GM19023 (cell line): ENCODE data around the gene ACOT8.
A peak's percentile ranks its signal among the peaks of the same experiment; 100 is the strongest.
"Not testable (repeated sequence)": the region's sequence is repeated elsewhere in the genome, so short reads cannot be mapped to it uniquely, and the experiment has no call there.

Experiments used
- ATAC-seq: cut with Tn5 transposase; IDR thresholded peaks from one replicate; pipeline ENCODE4 v1.9.1; 2021; ENCODE audit warnings: mild to moderate bottlenecking, moderate library complexity; ENCODE audit not compliant: unreplicated experiment

The ACOT8 gene

DNA sequence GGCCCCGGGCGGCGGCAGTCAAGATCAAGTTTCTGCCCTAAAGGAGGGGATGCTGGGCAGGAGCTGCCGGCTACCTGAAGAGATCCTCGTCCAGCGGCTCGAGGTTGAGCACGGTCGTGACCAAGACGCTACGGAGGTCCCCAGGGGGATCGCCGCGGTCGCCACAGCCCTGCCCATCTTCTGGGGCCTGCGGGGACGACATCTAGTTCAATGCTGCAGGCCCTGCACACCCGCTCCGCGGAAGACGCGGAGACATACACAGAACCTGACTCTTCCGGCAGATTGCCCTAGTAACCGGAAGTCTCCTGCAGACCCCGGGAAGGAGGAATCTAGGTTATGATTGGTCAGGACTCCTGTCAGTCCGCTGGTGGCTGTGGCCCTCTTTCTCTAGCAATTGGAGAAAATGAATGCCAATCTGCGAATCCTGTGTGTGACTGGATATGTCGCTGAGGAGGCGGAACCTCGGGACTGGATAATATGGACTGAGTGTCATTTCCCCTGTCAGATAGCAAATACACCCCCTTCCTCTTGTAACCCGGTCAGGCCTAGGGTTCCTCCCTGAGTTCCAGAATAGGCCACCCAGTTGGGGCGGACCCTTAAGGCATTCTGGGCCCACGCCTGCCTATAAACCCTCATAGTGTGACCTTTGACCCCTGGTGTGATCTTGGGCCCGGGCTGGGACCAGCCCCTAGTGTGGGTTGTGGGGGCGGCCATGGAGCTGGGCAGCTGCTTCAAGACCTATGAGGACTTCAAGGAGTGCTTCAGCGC is at the start of gene ACOT8, which contains the start of gene ZSWIM3:
Gene ACOT8 (minus strand): TSS at position 279 of the 768 bp plus-strand sequence. CDS start 77 bp downstream, at position 202.
Gene ZSWIM3 (plus strand): TSS at position 501 of the 768 bp plus-strand sequence. CDS start 212 bp downstream, at position 713.
- ATAC-seq, result peak; percentile 94

DNA sequence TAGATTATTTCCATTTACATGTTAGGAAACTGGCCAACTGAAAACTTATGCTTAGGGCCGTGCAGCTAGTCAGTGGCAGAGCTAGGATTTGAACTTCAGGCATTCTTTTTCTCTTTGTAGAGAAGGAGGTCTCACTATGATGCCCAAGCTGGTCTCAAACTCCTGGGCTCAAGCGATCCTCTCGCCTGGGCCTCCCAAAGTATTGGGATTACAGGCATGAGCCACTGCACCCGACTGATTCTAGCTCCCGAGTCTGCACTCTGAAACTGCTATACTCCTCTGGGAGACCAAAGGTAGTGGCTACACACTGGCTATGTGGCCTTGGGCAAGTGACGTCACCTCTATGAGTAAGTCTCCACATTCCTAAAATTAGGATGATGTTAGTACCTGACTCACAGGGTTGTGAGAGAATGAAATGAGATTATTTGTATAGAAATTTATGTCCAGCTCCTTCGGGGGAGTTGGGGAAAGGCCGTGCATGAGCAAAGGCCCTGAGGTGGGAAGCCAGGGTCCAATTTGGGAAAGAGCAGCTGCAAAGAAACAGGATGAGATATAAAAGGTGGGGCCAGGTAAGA is 48.4 kb upstream of the ACOT8 start:
- ATAC-seq, result no peak

DNA sequence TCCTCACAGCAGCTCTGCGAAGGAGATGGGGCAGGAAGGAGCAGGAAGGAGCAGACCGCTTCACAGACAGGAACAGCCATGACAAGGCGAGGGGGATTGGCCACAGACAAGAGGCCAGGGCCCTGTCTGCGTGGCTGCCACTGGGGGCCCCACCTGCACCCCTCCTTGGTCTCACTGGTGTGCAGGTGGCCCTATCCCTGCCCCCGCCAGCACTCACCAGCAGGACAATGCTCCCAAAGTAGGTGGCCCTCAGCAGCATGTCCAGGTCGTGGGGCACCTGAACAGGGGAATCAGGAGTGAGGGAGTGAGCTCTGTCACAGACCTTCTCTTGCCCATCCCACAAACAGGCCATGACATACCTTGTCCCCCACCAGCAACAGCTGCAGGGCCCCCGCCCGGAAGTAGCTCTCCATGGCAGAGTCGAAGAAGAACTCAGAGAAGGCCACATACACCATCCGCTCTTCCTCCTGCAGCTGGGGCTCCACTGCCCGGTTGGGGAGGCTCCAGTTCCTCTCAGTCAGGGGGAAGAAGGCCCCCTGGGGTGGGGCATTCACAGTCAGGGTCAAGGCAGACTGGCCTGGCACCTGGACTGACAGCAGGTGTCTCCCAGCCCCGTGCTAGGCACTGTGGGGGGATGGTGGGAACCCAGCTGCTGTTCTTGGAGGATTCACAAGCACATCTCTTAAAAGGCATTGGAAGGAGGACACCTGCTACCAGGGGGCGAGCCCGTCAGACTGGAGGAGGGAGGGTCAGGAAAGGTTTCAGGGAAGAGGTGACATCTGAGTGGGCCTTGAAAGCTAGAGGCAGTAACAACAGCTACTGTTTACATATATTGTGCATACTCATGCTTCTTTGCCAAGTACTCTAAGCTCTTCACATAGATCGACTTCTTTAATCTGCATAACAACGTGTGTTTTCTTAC is 47.7 kb upstream of the ACOT8 start:
- no peak for ATAC-seq

DNA sequence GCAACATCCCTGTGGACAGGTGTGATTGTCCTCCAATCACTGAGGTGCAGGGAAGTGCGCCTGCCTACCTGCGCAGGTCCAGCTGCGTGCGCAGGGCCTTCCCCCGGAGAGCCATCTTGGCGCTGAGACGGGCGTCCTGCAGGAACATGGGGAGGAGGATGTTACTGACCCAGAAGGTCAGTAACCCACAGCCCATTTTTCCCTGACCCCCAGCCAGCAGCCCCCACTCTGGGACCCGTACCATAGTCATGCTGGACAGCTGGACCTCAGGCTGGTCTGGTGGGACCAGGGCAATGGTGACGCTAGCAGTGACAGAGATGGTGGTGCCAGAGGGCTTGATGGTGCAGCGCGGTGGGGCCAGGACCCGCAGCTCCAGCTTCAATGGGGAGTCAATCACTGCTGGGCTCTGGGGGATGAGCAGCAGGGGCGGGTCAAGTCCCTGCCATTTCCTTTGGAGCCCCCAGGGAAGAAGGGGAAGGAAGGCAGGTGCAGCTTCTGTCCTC is 45.1 kb upstream of the ACOT8 start:
- ATAC-seq, result no peak

DNA sequence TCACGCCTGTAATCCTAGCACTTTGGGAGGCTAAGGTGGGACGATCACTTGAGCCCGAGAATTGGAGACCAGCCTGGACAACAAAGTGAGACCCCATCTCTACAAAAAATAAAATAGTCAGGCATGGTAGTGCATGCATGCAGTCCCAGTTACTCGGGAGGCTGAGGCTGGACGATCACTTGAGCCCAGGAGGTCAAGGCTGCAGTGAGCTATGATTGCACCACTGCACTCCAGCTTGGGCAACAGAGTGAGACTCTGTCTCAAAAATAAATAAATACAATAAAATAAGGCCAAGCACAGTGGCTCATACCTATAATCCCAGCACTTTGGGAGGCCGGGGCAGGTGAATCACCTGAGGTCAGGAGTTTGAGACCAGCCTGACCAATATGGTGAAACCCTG is 44.1 kb upstream of the ACOT8 start:
- not testable (repeated sequence) for ATAC-seq

DNA sequence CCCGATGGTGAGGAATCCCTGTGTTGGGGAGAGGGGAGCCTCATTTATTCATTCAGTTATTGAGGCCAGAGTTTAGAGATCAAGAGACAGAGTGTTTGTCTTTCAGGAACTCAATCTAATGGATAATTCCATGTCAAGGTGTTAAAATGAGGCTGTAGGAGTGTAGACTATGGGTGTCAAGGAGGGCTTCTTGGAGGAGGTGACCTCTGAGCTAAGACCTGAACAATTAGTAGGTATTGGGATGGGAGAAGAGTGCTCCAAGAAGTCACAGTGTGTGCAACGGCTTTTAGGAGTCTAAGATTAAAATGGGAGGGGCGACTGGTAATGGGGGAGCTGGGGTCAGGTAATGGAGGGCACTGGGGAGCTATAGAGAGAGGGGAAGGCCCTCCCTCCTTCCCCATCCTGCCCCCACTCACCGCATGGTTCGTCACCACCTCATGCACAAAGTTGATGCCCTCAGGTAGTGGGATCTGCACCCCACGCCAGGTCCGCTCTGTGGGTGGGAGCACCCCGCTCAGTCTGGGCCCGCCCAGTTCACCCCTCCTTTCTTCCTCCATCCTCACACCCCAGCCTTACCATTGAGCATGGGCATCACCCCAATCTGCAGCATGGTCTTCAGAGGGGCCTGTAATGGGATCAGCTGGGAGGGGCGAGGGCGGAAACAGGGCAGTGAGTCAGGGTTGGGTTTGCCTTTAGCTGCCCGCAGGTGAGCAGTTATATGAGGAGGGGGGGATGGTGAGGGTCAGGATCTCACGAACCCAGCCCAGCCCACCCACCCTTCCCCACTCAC is 42.0 kb upstream of the ACOT8 start:
- no peak for ATAC-seq

DNA sequence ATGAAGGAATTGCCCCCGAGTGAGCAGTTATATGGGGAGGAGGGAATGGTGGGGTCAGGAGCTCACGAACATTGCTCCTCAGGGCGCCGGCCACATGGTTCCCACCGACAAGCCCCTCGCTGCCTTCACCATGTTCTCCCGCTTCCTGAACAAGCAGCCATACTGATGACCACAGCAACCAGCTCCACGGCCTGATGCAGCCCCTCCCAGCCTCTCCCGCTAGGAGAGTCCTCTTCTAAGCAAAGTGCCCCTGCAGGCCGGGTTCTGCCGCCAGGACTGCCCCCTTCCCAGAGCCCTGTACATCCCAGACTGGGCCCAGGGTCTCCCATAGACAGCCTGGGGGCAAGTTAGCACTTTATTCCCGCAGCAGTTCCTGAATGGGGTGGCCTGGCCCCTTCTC is 41.1 kb upstream of the ACOT8 start:
- no peak for ATAC-seq

DNA sequence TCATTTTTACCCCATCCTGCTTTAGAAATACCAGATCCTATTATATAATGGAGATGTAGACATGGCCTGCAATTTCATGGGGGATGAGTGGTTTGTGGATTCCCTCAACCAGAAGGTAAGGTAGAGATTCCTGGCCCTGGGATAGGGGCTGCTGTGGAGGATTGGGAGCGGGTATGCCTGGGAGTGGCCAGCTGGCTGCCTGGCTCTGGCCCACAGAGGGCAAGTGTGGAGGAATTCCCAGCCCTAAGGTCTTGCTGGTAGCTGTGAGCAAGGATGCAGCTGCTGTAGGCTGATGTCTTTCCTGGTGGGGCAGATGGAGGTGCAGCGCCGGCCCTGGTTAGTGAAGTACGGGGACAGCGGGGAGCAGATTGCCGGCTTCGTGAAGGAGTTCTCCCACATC is 40.5 kb upstream of the ACOT8 start:
- ATAC-seq, result no peak

DNA sequence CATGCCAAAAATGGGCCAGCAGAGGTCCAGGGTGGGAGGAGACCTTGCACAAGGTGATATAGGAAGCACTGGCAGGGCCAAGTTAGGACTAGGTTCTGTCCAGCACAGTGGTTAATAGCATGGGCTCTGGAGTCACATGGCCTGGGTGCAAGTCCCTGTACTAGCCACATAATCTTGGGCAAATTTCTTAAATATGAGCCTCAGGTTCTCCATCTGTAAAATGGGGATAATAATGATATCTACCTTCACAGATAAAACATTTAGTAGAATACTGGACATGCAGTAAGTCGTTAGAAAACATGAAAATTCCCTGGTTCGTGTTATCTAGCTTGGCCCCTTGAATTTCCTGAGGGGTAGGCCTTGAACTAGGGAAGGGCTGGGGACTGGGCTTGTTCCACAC is 40.1 kb upstream of the ACOT8 start:
- ATAC-seq, result no peak

DNA sequence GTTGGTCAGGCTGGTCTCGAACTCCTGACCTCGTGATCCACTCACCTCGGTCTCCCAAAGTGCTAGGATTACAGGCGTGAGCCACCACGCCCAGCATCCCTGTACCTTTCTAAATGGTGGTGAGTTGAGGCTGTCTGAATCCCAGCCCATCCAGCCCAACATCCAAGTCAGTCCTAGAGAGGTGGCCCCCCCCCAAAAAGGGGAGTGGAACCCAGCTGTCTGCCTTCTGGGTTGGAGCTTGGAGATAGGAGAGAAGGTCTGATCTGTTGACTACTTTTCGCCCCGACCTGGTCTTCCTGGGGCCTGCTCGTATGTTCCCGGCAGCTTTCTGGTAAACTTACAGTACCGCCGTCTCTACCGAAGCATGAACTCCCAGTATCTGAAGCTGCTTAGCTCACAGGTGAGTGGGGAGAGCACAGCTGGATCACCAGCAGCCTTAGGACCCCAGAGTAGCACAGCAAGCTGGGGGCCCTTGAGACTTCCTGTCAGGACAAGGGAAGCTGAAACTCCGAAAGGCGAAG is 39.5 kb upstream of the ACOT8 start:
- ATAC-seq, result no peak

DNA sequence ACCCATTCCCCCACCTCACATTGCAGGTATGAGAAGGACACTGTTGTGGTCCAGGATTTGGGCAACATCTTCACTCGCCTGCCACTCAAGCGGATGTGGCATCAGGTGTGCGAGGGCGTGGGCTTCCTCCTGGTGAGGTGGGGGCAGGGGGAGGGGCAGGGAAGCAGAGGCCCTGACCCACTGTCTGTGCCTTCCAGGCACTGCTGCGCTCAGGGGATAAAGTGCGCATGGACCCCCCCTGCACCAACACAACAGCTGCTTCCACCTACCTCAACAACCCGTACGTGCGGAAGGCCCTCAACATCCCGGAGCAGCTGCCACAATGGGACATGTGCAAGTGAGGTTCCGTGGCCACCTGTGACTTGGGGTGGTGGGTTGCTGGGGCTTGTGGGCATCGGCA is 37.6 kb upstream of the ACOT8 start:
- no peak for ATAC-seq

DNA sequence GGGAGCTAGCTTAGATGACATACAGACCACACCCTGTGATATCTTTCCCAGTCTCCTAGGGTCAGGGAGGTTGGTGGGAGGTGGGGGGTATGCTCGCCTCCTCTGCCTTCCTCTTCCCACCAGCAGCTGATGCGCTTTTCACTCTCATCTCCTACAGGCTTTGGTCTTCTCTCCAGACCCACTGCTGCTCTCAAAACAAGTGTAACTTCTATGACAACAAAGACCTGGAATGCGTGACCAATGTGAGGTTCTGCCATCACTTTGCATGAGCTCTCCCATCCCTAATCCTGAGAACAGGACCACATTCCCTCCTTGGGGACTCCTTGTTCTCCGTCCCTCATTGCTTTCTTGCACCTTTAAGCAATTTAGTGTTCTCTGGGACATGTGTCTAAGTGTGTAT is 36.6 kb upstream of the ACOT8 start:
- ATAC-seq, result no peak

DNA sequence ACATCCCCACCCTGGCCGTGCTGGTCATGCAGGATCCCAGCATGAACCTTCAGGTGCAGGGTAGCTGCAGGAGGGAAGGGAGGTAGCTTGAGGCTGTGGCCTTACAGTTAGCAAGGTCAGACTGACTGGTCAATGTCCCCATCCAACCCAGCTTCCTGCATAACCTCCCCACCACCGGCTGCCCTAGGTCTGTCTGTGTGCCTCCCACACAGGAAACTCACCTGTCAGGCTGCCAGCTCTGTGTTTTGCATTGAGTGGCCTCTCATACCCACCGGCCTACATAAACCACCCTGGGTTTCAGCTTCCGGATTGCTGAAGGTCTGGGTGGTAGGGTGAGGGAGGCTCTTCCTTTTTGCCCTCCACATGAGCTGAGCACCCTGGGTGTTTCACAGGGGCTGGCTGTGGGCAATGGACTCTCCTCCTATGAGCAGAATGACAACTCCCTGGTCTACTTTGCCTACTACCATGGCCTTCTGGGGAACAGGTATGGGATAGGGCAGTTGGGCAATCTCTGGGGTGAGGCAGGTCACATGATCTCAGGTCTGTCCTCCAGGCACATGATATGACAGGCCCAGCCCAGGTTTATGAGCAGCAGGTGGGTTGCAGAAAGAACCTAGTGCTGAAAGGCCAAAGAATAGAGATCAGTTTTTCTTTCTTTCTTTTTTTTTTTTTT is 35.8 kb upstream of the ACOT8 start:
- ATAC-seq, result no peak

DNA sequence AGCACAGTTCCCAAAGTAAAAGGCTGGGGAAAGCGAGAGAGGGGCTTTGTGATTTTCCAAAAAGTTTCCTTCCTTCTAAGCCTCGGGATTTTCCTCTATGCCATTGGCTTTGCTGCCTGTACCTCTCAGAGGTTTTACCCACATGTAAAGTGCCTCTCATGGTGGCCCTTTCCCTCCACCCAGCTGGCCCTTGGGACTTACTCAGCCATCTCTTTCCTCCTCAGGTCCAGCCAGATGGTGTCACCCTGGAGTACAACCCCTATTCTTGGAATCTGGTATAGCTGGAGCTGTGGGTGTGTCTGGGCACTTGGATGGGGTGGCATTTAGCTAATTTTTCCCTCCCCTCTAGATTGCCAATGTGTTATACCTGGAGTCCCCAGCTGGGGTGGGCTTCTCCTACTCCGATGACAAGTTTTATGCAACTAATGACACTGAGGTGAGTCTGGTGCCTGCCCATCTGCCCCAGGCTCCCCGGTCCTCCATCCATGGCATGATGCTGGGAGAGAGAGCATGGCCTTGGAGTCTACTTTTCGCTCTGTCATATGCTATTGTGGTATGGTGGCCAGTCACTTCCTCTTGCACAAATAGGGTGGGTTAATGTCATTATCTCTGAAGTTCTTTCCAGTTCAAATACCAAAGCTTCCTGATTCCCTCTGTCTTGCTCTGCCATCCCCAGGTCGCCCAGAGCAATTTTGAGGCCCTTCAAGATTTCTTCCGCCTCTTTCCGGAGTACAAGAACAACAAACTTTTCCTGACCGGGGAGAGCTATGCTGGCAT is 35.0 kb upstream of the ACOT8 start:
- no peak for ATAC-seq

DNA sequence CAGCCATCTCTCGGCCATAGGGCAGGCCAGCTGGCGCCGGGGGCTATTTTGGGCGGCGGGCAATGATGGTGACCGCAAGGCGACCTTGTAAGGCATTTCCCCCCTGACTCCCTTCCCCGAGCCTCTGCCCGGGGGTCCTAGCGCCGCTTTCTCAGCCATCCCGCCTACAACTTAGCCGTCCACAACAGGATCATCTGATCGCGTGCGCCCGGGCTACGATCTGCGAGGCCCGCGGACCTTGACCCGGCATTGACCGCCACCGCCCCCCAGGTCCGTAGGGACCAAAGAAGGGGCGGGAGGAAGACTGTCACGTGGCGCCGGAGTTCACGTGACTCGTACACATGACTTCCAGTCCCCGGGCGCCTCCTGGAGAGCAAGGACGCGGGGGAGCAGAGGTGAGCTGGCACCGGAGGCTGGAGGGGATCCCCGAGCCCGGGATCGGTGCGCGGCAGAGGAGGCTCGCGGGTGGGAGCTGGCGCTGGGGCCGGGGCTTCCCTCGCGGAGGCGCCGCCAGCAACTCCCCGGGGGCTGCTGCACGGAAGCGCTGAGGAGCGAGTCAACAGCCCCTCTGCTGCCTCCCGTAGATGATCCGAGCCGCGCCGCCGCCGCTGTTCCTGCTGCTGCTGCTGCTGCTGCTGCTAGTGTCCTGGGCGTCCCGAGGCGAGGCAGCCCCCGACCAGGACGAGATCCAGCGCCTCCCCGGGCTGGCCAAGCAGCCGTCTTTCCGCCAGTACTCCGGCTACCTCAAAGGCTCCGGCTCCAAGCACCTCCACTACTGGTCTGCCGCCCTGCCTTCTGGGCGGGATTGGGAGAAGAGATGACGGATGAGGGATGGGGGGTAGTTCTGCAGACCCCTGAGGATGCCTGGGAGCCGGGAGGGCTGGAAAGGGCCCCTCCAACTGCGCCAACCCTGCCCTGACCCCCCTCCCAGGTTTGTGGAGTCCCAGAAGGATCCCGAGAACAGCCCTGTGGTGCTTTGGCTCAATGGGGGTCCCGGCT is 34.1 kb upstream of the ACOT8 start, which contains the start of the genes CTSA and NEURL2:
Gene CTSA (plus strand): TSS at position 351 of the 999 bp plus-strand sequence. CDS start 234 bp downstream, at position 585.
Gene NEURL2 (minus strand): TSS at position 224 of the 999 bp plus-strand sequence. CDS start 217 bp downstream, at position 7.
- peak; percentile 76 for ATAC-seq

DNA sequence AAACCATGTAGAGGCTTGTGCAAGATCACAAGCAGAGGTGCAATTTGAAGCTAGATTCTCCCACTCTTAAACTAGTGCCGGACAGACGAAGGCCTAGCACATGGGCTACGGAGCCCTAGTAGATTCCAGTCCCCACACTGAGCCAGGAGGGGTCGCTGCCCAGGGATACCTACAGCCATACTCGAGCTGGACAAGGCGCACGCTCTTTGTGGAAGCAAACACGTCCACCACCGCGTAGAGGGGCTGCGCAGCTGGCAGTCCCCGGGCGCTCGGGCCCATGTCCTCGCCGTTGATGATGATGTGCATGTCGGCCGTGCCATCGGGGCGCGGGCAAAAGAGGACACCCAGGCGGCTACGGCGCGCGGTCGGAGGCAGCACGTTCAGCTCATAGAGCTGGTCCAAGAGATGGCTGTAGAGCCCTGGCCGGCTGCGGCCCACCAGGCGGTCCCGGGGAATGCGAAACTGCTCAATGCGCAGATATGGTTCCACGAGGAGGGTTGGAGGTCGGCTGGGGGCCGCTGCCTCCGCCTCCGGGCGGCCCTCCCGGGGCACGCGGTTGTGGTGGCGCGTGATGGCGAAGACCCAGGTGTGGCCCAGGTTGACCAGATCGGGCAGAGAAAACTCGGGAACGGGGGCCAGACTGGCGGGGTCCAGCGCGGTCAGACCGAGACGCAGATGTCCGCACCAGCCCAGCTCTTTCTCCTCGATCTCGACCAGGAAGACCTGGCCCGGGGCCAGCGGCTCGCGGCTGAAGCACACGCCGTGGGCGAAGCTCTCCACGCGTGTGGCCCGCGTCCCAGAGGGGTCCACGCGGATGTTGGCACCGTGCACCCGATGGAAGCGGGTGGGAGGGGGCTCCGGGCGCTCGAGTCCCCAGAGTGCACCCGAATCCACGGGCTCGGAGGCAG is 33.1 kb upstream of the ACOT8 start:
- ATAC-seq, result peak; percentile 19
